HepG2 (cell line): Measurements from ENCODE around the gene MRPS7. TPM values are rescaled to one million over a fixed set of nuclear protein-coding genes. Genes with fewer than 3 reads are reported as not detected.

Experiments used
- BORCS8-MEF2B ChIP-seq: sonication (generic); formaldehyde crosslinking; IDR thresholded peaks from 2 replicates; pipeline ENCODE4 v1.8.0; 2022; ENCODE audit warnings: mild to moderate bottlenecking, missing genetic modification reagents
- CBX2 ChIP-seq, 2 experiments: fragments of 200-600 bp in 1 of 2; sonication (generic); formaldehyde crosslinking in 1 of 2; IDR thresholded peaks; 2 replicates each; pipeline versions ENCODE4 v1.7.0 to v1.8.1; 2018 to 2022; ENCODE audit warnings: low read depth in 2 of 2, low read length in 1 of 2, mild to moderate bottlenecking in 1 of 2, missing genetic modification reagents in 1 of 2
- FOXJ3 ChIP-seq: sonication (generic); formaldehyde crosslinking; IDR thresholded peaks from 2 replicates; pipeline ENCODE4 v1.4.0; 2020; ENCODE audit warnings: missing genetic modification reagents, mild to moderate bottlenecking, borderline replicate concordance
- HCFC1 ChIP-seq: fragments of 150-350 bp; IDR thresholded peaks from 2 replicates; pipeline ENCODE4 v1.6.1; 2014; ENCODE audit warnings: low read depth, low read length
- HNRNPL ChIP-seq: fragments of 200-400 bp; formaldehyde crosslinking; IDR thresholded peaks from 2 replicates; pipeline ENCODE4 v1.6.1; 2017; ENCODE audit warnings: mild to moderate bottlenecking, low read depth, low read length
- KDM6A ChIP-seq: IDR thresholded peaks from 2 replicates; pipeline ENCODE4 v1.6.1; 2016; ENCODE audit warnings: low read depth
- MED13 ChIP-seq: sonication (generic); formaldehyde crosslinking; IDR thresholded peaks from 2 replicates; pipeline ENCODE4 v1.5.0; 2020; ENCODE audit warnings: missing genetic modification reagents
- SETDB1 ChIP-seq: sonication (generic); formaldehyde crosslinking; IDR thresholded peaks from 2 replicates; pipeline ENCODE4 v1.5.1; 2020; ENCODE audit warnings: missing genetic modification reagents, mild to moderate bottlenecking, borderline replicate concordance
- TBL1XR1 ChIP-seq: fragments of 150-350 bp; IDR thresholded peaks from 2 replicates; pipeline ENCODE4 v1.6.1; 2014; ENCODE audit warnings: borderline replicate concordance, low read length; ENCODE audit not compliant: partially characterized antibody
- ZNF430 ChIP-seq: sonication (generic); formaldehyde crosslinking; IDR thresholded peaks from 2 replicates; pipeline ENCODE4 v1.9.0; 2021; ENCODE audit warnings: mild to moderate bottlenecking, missing genetic modification reagents
- ZNF879 ChIP-seq: sonication (generic); formaldehyde crosslinking; IDR thresholded peaks from 2 replicates; pipeline ENCODE4 v1.8.1; 2023; ENCODE audit warnings: missing genetic modification reagents
- polyA plus RNA-seq, 8 experiments: library from polyadenylated mRNA; depleted of rRNA in 3 of 8; stranded (reverse) in 7 of 8; unstranded in 1 of 8; fragments of >200 nt; fragmentation: Illumina TruSeq in 4 of 8; extraction: Trizol in 4 of 8; gene quantifications; 2 replicates each; pipeline versions ENCODE4 v1.2.1 to v1.2.3, GENCODE V29; 2011 to 2016; ENCODE audit warnings: low read depth in 4 of 8, missing spikeins in 1 of 8, mixed read lengths in 1 of 8; ENCODE audit not compliant: insufficient read depth in 1 of 8
- total RNA-seq, 5 experiments: library from RNA; depleted of rRNA; stranded (reverse); fragments of >200 nt; fragmentation: Illumina TruSeq; extraction: Trizol; gene quantifications; 2 replicates each; pipeline ENCODE4 v1.2.3, GENCODE V29; 2016; ENCODE audit warnings: low read depth in 1 of 5
- TF ChIP-seq, protein P1 (sequence below): sonication (generic); formaldehyde crosslinking; IDR thresholded peaks from 2 replicates; pipeline ENCODE4 v1.5.0; 2020; ENCODE audit warnings: mild to moderate bottlenecking, missing genetic modification reagents, borderline replicate concordance
- TF ChIP-seq, protein P2 (sequence below): sonication (generic); formaldehyde crosslinking; IDR thresholded peaks from 2 replicates; pipeline ENCODE4 v1.5.0; 2020; ENCODE audit warnings: mild to moderate bottlenecking, missing genetic modification reagents, moderate library complexity
- TF ChIP-seq, protein P3 (sequence below): sonication (generic); formaldehyde crosslinking; IDR thresholded peaks from 2 replicates; pipeline ENCODE4 v1.5.0; 2020; ENCODE audit warnings: missing genetic modification reagents
- TF ChIP-seq, protein P4 (sequence below): sonication (generic); formaldehyde crosslinking; IDR thresholded peaks from 2 replicates; pipeline ENCODE4 v1.5.1; 2020; ENCODE audit warnings: mild to moderate bottlenecking, missing genetic modification reagents

The MRPS7 gene
- total and polyA plus RNA-seq, 2 of the 13 experiments (the other 11 are each of a cell fraction or from before 2014, with no cell fraction given), result 97.0 to 162 TPM

DNA sequence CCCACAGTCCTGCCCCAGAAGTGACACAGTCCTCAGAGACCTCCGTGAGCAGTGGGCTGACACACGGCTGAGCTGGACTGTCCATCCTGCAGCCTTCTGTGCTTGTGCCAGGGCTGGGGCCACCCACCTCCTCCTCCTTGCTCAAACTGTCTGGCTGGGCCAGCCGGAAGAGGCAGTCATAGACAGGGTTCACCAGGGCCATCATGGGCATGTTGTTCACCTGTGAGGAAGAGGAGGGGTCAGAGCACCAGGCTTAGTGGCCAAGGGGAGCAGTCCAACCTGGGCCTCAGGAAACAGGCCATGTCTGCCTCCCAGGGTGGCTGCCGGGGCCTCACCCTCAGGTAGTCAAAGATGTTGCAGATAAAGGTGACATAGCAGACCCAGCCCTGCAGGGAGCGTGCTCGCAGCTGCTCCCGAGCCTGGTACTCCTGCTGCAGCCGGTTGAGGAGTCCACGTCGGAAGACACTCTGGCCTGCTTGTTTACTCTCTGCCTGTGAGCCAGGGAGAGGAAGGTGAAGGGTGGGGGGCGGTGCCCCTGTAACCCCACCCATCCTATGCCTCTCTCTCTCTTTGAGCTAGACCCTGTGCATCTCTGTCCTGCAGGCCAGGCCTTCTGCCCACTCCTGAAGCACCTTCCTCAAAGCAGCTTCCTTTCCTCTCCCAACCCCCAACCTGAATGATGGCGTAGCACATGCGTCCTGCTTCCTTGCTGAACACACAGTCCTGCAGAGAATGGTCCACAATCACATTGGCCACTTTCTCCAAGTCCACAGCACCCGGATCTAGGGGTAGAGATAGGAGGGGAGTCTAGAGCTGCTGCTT lies 5.9 kb downstream of the MRPS7 start (continued):
- TF ChIP-seq, protein P1, sequence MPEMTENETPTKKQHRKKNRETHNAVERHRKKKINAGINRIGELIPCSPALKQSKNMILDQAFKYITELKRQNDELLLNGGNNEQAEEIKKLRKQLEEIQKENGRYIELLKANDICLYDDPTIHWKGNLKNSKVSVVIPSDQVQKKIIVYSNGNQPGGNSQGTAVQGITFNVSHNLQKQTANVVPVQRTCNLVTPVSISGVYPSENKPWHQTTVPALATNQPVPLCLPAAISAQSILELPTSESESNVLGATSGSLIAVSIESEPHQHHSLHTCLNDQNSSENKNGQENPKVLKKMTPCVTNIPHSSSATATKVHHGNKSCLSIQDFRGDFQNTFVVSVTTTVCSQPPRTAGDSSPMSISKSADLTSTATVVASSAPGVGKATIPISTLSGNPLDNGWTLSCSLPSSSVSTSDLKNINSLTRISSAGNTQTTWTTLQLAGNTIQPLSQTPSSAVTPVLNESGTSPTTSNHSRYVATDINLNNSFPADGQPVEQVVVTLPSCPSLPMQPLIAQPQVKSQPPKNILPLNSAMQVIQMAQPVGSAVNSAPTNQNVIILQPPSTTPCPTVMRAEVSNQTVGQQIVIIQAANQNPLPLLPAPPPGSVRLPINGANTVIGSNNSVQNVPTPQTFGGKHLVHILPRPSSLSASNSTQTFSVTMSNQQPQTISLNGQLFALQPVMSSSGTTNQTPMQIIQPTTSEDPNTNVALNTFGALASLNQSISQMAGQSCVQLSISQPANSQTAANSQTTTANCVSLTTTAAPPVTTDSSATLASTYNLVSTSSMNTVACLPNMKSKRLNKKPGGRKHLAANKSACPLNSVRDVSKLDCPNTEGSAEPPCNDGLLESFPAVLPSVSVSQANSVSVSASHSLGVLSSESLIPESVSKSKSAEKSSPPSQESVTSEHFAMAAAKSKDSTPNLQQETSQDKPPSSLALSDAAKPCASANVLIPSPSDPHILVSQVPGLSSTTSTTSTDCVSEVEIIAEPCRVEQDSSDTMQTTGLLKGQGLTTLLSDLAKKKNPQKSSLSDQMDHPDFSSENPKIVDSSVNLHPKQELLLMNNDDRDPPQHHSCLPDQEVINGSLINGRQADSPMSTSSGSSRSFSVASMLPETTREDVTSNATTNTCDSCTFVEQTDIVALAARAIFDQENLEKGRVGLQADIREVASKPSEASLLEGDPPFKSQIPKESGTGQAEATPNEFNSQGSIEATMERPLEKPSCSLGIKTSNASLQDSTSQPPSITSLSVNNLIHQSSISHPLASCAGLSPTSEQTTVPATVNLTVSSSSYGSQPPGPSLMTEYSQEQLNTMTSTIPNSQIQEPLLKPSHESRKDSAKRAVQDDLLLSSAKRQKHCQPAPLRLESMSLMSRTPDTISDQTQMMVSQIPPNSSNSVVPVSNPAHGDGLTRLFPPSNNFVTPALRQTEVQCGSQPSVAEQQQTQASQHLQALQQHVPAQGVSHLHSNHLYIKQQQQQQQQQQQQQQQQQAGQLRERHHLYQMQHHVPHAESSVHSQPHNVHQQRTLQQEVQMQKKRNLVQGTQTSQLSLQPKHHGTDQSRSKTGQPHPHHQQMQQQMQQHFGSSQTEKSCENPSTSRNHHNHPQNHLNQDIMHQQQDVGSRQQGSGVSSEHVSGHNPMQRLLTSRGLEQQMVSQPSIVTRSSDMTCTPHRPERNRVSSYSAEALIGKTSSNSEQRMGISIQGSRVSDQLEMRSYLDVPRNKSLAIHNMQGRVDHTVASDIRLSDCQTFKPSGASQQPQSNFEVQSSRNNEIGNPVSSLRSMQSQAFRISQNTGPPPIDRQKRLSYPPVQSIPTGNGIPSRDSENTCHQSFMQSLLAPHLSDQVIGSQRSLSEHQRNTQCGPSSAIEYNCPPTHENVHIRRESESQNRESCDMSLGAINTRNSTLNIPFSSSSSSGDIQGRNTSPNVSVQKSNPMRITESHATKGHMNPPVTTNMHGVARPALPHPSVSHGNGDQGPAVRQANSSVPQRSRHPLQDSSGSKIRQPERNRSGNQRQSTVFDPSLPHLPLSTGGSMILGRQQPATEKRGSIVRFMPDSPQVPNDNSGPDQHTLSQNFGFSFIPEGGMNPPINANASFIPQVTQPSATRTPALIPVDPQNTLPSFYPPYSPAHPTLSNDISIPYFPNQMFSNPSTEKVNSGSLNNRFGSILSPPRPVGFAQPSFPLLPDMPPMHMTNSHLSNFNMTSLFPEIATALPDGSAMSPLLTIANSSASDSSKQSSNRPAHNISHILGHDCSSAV (CRISPR knock-in tag), result no peak
- TF ChIP-seq, protein P2, sequence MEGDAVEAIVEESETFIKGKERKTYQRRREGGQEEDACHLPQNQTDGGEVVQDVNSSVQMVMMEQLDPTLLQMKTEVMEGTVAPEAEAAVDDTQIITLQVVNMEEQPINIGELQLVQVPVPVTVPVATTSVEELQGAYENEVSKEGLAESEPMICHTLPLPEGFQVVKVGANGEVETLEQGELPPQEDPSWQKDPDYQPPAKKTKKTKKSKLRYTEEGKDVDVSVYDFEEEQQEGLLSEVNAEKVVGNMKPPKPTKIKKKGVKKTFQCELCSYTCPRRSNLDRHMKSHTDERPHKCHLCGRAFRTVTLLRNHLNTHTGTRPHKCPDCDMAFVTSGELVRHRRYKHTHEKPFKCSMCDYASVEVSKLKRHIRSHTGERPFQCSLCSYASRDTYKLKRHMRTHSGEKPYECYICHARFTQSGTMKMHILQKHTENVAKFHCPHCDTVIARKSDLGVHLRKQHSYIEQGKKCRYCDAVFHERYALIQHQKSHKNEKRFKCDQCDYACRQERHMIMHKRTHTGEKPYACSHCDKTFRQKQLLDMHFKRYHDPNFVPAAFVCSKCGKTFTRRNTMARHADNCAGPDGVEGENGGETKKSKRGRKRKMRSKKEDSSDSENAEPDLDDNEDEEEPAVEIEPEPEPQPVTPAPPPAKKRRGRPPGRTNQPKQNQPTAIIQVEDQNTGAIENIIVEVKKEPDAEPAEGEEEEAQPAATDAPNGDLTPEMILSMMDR (CRISPR knock-in tag), result peak; percentile 91
- TF ChIP-seq MED13 (CRISPR knock-in tag), result no peak
- TF ChIP-seq ZNF879 (CRISPR knock-in tag), result no peak
- TF ChIP-seq, protein P3, sequence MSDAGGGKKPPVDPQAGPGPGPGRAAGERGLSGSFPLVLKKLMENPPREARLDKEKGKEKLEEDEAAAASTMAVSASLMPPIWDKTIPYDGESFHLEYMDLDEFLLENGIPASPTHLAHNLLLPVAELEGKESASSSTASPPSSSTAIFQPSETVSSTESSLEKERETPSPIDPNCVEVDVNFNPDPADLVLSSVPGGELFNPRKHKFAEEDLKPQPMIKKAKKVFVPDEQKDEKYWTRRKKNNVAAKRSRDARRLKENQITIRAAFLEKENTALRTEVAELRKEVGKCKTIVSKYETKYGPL (CRISPR knock-in tag), result no peak
- TF ChIP-seq ZNF430, result no peak
- TF ChIP-seq, protein P4, sequence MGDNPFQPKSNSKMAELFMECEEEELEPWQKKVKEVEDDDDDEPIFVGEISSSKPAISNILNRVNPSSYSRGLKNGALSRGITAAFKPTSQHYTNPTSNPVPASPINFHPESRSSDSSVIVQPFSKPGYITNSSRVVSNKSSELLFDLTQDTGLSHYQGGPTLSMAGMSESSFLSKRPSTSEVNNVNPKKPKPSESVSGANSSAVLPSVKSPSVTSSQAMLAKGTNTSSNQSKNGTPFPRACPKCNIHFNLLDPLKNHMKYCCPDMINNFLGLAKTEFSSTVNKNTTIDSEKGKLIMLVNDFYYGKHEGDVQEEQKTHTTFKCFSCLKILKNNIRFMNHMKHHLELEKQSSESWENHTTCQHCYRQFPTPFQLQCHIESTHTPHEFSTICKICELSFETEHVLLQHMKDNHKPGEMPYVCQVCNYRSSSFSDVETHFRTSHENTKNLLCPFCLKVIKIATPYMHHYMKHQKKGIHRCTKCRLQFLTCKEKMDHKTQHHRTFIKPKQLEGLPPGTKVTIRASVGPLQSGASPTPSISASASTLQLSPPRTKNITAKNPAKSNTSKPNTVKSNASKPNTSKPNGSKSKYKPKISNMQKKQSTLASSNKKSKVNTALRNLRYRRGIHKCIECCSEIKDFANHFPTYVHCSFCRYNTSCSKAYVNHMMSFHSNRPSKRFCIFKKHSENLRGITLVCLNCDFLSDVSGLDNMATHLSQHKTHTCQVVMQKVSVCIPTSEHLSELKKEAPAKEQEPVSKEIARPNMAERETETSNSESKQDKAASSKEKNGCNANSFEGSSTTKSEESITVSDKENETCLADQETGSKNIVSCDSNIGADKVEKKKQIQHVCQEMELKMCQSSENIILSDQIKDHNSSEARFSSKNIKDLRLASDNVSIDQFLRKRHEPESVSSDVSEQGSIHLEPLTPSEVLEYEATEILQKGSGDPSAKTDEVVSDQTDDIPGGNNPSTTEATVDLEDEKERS (CRISPR knock-in tag), result peak; percentile 81
- TF ChIP-seq HNRNPL, result no peak
- TF ChIP-seq FOXJ3 (CRISPR knock-in tag), result no peak; the same call in 1 of the 2 replicates
- peak; percentile 94 for TF ChIP-seq BORCS8-MEF2B (CRISPR knock-in tag)
- TF ChIP-seq SETDB1, result no peak
- TF ChIP-seq HCFC1, result no peak
- no peak for TF ChIP-seq KDM6A (CRISPR knock-in tag)
- TF ChIP-seq TBL1XR1, result no peak
- no peak for TF ChIP-seq CBX2 (IDR thresholded peaks at IDR 0.05; ENCODE audit: low read depth, low read length)
- TF ChIP-seq CBX2 (CRISPR knock-in tag; IDR thresholded peaks at IDR 0.05; ENCODE audit: low read depth), result no peak
